ENCODE results near the gene TTI1.
A peak's percentile ranks its signal among the peaks of the same experiment; 100 is the strongest.

TTI1 gene

GRCh38 chr20:37977338-37977737 is 55.9 kb downstream of the TTI1 start:
- peak; percentile 11 for DNase-seq (ENCODE audit: low spot score)
- in situ Hi-C loops (cut with MboI; ENCODE audit: low sequenced_read_pairs, unreplicated experiment) = no loop called here
- no peak for TF ChIP-seq CTCF (IDR thresholded peaks at IDR 0.05; ENCODE audit: borderline replicate concordance, control extremely low read depth, extremely low read depth, insufficient read depth, missing control alignments)

GRCh38 chr20:37976887-37977286 is 56.4 kb downstream of the TTI1 start:
- in situ Hi-C loops (cut with MboI; ENCODE audit: low sequenced_read_pairs, unreplicated experiment) = no loop called here
- peak; percentile 21 for DNase-seq (ENCODE audit: low spot score)
- no peak for TF ChIP-seq CTCF (IDR thresholded peaks at IDR 0.05; ENCODE audit: borderline replicate concordance, control extremely low read depth, extremely low read depth, insufficient read depth, missing control alignments)

GRCh38 chr20:37973059-37973910 is 60.0 kb downstream of the TTI1 start:
- no peak for TF ChIP-seq CTCF (IDR thresholded peaks at IDR 0.05; ENCODE audit: borderline replicate concordance, control extremely low read depth, extremely low read depth, insufficient read depth, missing control alignments)
- no peak for DNase-seq (ENCODE audit: low spot score)
- in situ Hi-C loops (cut with MboI; ENCODE audit: low sequenced_read_pairs, unreplicated experiment) = no loop called here

GRCh38 chr20:37972256-37973058 is 60.8 kb downstream of the TTI1 start:
- TF ChIP-seq CTCF (IDR thresholded peaks at IDR 0.05; ENCODE audit: borderline replicate concordance, control extremely low read depth, extremely low read depth, insufficient read depth, missing control alignments) = no peak
- in situ Hi-C loops (cut with MboI; ENCODE audit: low sequenced_read_pairs, unreplicated experiment) = no loop called here
- no peak for DNase-seq (ENCODE audit: low spot score)

GRCh38 chr20:37971561-37972127 is 61.6 kb downstream of the TTI1 start:
- in situ Hi-C loops (cut with MboI; ENCODE audit: low sequenced_read_pairs, unreplicated experiment) = no loop called here
- TF ChIP-seq CTCF (IDR thresholded peaks at IDR 0.05; ENCODE audit: borderline replicate concordance, control extremely low read depth, extremely low read depth, insufficient read depth, missing control alignments) = no peak
- no peak for DNase-seq (ENCODE audit: low spot score)

GRCh38 chr20:37970856-37971245 is 62.4 kb downstream of the TTI1 start:
- no peak for DNase-seq (ENCODE audit: low spot score)
- no peak for TF ChIP-seq CTCF (IDR thresholded peaks at IDR 0.05; ENCODE audit: borderline replicate concordance, control extremely low read depth, extremely low read depth, insufficient read depth, missing control alignments)
- in situ Hi-C loops (cut with MboI; ENCODE audit: low sequenced_read_pairs, unreplicated experiment) = no loop called here

Measured in GM13976 (cell line).